ENCODE results near the gene DISP2. TPM values are rescaled to one million over a fixed set of nuclear protein-coding genes. Genes with fewer than 3 reads are reported as not detected.

DISP2 gene
- total and polyA plus RNA-seq, 9 of the 15 experiments (the other 6 are each of a cell fraction or from before 2014, with no cell fraction given) = 0.06 to 0.89 (median 0.15) TPM; not detected in 1

GRCh38 chr15:40382580-40383456 is 24.8 kb downstream of the DISP2 start, which contains the start of gene KNSTRN (continued):
- TF ChIP-seq ZBTB40 (IDR thresholded peaks at IDR 0.05) = peak; percentile 99
- no peak for TF ChIP-seq ZBTB40 (CRISPR knock-in tag; IDR thresholded peaks at IDR 0.05)
- peak; percentile 80 for TF ChIP-seq E2F8 (IDR thresholded peaks at IDR 0.05; ENCODE audit: low read depth, partially characterized antibody)
- no peak for TF ChIP-seq HNRNPH1 (optimal IDR thresholded peaks at IDR 0.05; ENCODE audit: low read depth, low read length)
- TF ChIP-seq HNRNPLL (IDR thresholded peaks at IDR 0.05; ENCODE audit: low read depth, low read length, poor library complexity, severe bottlenecking) = no peak
- no peak for TF ChIP-seq MYNN (IDR thresholded peaks at IDR 0.05)
- TF ChIP-seq MYNN (CRISPR knock-in tag; IDR thresholded peaks at IDR 0.05) = no peak
- no peak for TF ChIP-seq RBM17 (IDR thresholded peaks at IDR 0.05; ENCODE audit: borderline replicate concordance, low read depth, low read length)
- TF ChIP-seq E2F5 (CRISPR knock-in tag; IDR thresholded peaks at IDR 0.05) = no peak
- TF ChIP-seq, protein P1, sequence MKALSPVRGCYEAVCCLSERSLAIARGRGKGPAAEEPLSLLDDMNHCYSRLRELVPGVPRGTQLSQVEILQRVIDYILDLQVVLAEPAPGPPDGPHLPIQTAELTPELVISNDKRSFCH (CRISPR knock-in tag; IDR thresholded peaks at IDR 0.05) = no peak
- TF ChIP-seq, protein P1 (tag; IDR thresholded peaks at IDR 0.05) = no peak
- TF ChIP-seq POLR2A (conservative IDR thresholded peaks at IDR 0.05) = peak; percentile 88
- peak; percentile 46; the same call in 1 of the 2 replicates for TF ChIP-seq ZBTB7A (IDR thresholded peaks at IDR 0.05; ENCODE audit: borderline replicate concordance, control insufficient read depth, low read depth, low read length)
- no peak for TF ChIP-seq HNRNPL (IDR thresholded peaks at IDR 0.05; ENCODE audit: low read depth, low read length)

All from K562 (cell line).